Mucosa of rectum (tissue), 2 donors: ENCODE measurements around the gene SYPL1.

Experiments used
- H3K27ac ChIP-seq, 2 donors: one replicate each; pipeline ENCODE4 v1.7.0; 2013; ENCODE audit warnings: inconsistent platforms in 2 of 2, low read depth in 2 of 2, low read length in 2 of 2
- H3K27me3 ChIP-seq, 2 donors: one replicate each; pipeline ENCODE4 v1.7.0; 2013; ENCODE audit warnings: low read length in 2 of 2; ENCODE audit not compliant: control insufficient read depth in 2 of 2, insufficient read depth in 2 of 2
- H3K36me3 ChIP-seq, 2 donors: one replicate each; pipeline ENCODE4 v1.7.0; 2013; ENCODE audit warnings: low read length in 2 of 2; ENCODE audit not compliant: control insufficient read depth in 2 of 2, insufficient read depth in 2 of 2
- H3K4me1 ChIP-seq, 2 donors: one replicate each; pipeline ENCODE4 v1.7.0; 2013; ENCODE audit warnings: low read length in 2 of 2, mild to moderate bottlenecking in 1 of 2; ENCODE audit not compliant: control insufficient read depth in 2 of 2, insufficient read depth in 2 of 2
- H3K4me3 ChIP-seq, 2 donors: one replicate each; pipeline ENCODE4 v1.7.0; 2013; ENCODE audit warnings: low read length in 2 of 2
- H3K9ac ChIP-seq, 2 donors: one replicate each; pipeline ENCODE4 v1.7.0; 2013; ENCODE audit warnings: low read length in 2 of 2, low read depth in 1 of 2, mild to moderate bottlenecking in 1 of 2
- H3K9me3 ChIP-seq, 2 donors: one replicate each; pipeline ENCODE4 v1.7.0; 2013; ENCODE audit warnings: low read length in 2 of 2; ENCODE audit not compliant: control insufficient read depth in 2 of 2
- donor health status: healthy.
- donor health status: Normal muscosa, but diverticular disease.

The SYPL1 gene

DNA sequence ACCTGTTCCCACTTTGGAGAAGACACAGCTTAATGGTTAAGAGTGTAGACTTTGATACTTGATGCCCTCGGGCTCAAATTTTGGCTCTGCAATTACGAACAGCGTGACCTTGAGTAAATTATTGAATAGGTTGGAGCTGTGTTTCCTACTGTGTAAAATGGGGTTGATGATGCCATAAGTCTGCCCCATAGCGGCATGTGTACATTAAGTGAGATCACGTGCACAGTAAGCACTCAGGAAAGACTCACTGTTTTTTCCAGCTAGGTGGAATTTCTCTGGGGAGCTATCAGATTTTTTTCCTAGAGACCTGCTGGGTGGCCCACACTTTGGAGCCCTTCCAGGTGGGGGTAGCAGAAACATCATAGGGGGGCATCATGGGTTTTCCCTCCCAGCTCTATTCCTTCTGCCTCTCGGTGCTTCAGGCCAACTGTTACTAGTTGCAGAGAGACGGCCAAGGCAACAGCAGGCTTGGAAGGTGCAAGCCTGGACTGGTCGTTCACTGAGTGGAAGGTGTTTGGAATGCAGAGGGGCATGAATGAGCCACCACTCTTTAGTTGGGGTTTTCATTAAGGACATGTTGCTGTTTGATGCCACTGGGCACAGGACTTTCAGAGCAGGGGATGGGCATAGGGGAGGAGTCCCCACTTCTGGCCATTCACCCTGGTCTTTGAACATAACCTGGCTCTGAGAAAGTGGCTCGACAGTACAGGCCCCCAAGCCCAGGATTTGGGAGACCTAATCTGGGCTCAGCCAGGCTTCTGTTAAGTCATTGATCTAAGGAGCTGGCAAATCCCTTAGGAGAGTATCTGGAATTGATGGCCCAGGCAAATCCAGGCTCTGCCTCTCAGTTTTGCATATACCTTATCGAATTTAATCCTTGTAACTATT lies 64.0 kb downstream of the SYPL1 start:
- no peaks in the 10 kb centered on the region for H3K36me3 ChIP-seq
- no peak overlapping the region for H3K4me3 ChIP-seq
- H3K27ac ChIP-seq = no peak overlapping the region
- peaks cover 0 to 2% of the 10 kb centered on the region in 2 donors for H3K27me3 ChIP-seq
- no peaks in the 10 kb centered on the region for H3K9me3 ChIP-seq
- no peak overlapping the region for H3K9ac ChIP-seq
- H3K4me1 ChIP-seq = no peaks in the 10 kb centered on the region

DNA sequence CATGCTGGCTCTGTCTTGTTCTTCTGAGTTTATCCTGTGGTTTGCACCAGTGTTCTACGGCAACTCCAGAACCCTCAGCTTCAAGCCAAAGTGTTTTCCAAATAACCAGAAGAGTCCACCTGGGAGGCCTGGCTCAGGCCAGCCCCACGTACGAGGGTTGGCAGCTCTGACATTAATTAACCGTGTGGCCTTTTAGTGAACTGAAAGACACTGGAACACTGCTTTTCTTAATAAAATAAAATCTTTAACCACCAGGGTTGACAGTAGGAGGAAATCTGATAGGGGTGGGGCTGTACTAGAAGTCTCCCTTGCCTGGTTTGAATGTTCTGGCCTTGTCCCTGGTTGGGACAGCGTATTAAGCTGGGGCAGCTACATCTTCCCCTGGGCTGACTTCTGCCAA lies 64.9 kb downstream of the SYPL1 start:
- H3K27ac ChIP-seq = no peak overlapping the region
- H3K4me1 ChIP-seq = peaks cover 2 to 6% of the 10 kb centered on the region in 2 donors
- no peak overlapping the region for H3K4me3 ChIP-seq
- no peaks in the 10 kb centered on the region for H3K9me3 ChIP-seq
- H3K36me3 ChIP-seq = no peaks in the 10 kb centered on the region
- peaks cover 0 to 2% of the 10 kb centered on the region in 2 donors for H3K27me3 ChIP-seq
- no peak overlapping the region for H3K9ac ChIP-seq

DNA sequence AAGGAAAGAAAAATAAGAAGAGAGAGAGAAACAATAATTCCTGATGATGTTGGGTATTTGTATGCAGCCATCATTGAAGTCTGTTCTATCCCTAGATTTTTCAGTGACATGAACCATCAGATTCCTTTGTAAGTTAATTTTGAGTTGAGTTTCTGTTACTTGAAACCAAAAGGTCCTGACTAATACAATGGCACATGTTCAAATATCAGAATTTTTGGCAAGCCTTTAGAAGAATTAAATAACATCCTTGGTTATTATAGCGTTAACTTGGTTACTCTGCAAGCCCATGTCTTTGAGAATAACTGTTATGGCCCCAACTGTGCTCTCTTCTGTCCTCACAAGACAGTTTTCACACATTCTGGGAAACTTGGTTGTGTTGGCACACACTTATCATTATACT lies 66.5 kb downstream of the SYPL1 start:
- Histone ChIP-seq H3K9ac (no peak overlapping the region), H3K9me3 (no peaks in the 10 kb centered on the region), H3K36me3 (no peaks in the 10 kb centered on the region), H3K4me3 (no peak overlapping the region), H3K27me3 (peaks cover 0 to 2% of the 10 kb centered on the region in 2 donors), H3K4me1 (peaks cover 2 to 6% of the 10 kb centered on the region in 2 donors), H3K27ac (no peak overlapping the region)

DNA sequence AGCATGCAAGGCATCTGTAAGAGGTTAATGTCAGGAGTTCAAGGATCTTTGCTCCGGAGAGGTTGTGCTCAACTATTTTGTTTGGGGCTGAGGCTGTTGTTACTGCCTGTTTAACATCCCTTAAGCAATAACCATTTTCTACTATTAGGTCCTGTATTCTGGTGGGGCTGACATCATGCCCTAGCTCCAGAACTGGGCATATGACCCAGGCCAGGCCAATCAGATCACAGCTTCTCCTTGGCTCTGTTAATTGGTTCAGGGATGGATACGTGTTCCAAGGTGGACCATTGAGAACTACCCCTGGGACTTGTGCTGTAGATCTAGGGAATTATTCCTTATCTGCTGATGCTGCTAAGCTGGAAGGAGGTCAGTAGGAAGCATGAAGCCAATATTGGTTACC lies 67.0 kb downstream of the SYPL1 start:
- Histone ChIP-seq H3K4me3 (no peak overlapping the region), H3K36me3 (no peaks in the 10 kb centered on the region), H3K9ac (no peak overlapping the region), H3K27ac (no peak overlapping the region), H3K4me1 (peaks cover 2 to 6% of the 10 kb centered on the region in 2 donors), H3K9me3 (no peaks in the 10 kb centered on the region), H3K27me3 (peaks cover 0 to 2% of the 10 kb centered on the region in 2 donors)

DNA sequence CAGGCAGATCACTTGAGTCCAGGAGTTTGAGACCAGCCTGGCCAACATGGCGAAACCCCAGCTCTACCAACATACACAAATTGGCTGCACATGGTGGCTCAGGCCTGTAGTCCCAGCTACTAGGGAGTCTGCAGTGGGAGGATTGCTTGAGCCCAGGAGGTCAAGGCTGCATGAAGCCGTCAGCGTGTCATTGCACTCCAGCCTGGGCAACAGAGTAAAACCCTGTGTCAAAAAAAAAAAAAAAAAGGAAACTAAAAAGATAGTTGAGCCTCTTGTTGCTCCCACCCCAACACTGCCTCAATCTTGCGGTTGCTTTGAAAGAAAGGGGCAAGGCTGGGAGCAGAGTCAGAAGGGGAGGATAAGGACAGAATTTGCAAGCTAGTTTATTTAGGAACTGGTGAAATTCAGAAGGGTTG lies 69.9 kb downstream of the SYPL1 start:
- Histone ChIP-seq H3K36me3 (no peaks in the 10 kb centered on the region), H3K4me1 (peaks cover 2 to 6% of the 10 kb centered on the region in 2 donors), H3K27me3 (peaks cover 0 to 2% of the 10 kb centered on the region in 2 donors), H3K9ac (no peak overlapping the region), H3K9me3 (no peaks in the 10 kb centered on the region), H3K4me3 (no peak overlapping the region), H3K27ac (no peak overlapping the region)

DNA sequence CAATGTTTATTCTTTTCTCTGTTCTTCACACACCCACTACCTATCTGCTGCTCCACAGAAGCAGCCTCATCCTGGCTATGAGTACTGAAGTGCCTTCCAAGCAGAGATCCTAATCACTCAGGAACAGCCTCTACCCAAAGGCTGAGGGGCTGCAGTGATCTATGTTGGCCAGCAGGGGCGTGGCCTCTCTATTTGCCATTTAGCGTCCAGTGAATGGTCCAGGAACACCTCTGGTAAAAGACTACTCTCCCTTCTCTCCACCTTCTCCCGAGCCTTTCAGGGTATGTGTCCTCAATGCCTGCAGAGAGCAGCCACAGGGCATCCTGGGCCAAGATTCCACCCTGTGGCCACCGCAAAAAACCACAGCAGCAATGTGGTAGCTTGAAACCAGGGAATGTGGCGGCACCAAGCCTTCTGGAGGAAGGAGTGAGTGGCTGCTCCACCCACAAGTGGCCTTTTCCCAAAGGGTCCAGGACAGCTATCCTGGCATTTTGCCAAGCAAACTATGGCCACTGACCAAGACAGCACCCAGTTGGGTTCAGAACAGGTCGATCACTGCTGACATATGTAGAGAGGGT lies 70.9 kb downstream of the SYPL1 start:
- peaks cover 2 to 6% of the 10 kb centered on the region in 2 donors for H3K4me1 ChIP-seq
- no peak overlapping the region for H3K27ac ChIP-seq
- H3K27me3 ChIP-seq = peaks cover 0 to 2% of the 10 kb centered on the region in 2 donors

More for the DNA sequence above, 70.9 kb downstream of the SYPL1 start:
- no peak overlapping the region for H3K9ac ChIP-seq
- no peaks in the 10 kb centered on the region for H3K36me3 ChIP-seq
- H3K9me3 ChIP-seq = no peaks in the 10 kb centered on the region
- no peak overlapping the region for H3K4me3 ChIP-seq
